Adrenal gland (tissue), 12 donors: ENCODE measurements around the gene MFAP5. TPM values are rescaled to one million over a fixed set of nuclear protein-coding genes. Genes with fewer than 3 reads are reported as not detected.
"Not testable (repeated sequence)": the region's sequence is repeated elsewhere in the genome, so short reads cannot be mapped to it uniquely, and the experiment has no call there.

ENCODE experiments used
- DNase-seq, 7 donors: peaks; one replicate each; pipeline ENCODE4 v3.0.0-alpha.2; 2019 to 2020
- H3K27ac ChIP-seq, 5 donors: fragments of 200-600 bp; sonication (generic) in 4 of 5; 1 replicate in 3 of 5; 2 replicates in 2 of 5; pipeline versions ENCODE4 v1.5.1 to v1.8.0; 2016 to 2020; ENCODE audit warnings: mild to moderate bottlenecking in 1 of 5
- H3K27me3 ChIP-seq: fragments of 200-600 bp; 2 replicates; pipeline ENCODE4 v1.8.0; 2021
- H3K36me3 ChIP-seq, 2 donors: fragments of 200-600 bp; replicated peaks in 1 of 2; 1 replicate in 1 of 2; 2 replicates in 1 of 2; pipeline versions ENCODE4 v1.5.1 to v1.8.0; 2018 to 2022
- H3K4me1 ChIP-seq, 2 donors: fragments of 200-600 bp; replicated peaks in 1 of 2; 1 replicate in 1 of 2; 2 replicates in 1 of 2; pipeline versions ENCODE4 v1.5.1 to v1.8.0; 2018 to 2021
- H3K4me3 ChIP-seq, 4 donors: fragments of 200-600 bp; sonication (generic) in 3 of 4; one replicate each; pipeline ENCODE4 v1.5.1; 2016 to 2018
- H3K9me3 ChIP-seq, 3 donors: fragments of 200-600 bp; sonication (generic) in 1 of 3; replicated peaks in 1 of 3; 1 replicate in 2 of 3; 2 replicates in 1 of 3; pipeline versions ENCODE4 v1.5.1 to v1.8.0; 2016 to 2021
- CTCF ChIP-seq, 6 experiments: fragments of 450-650 bp in 4 of 6; fragments of 200-600 bp in 2 of 6; sonication (generic) in 1 of 6; IDR thresholded peaks; 1 replicate in 5 of 6; 2 replicates in 1 of 6; pipeline versions ENCODE4 v1.5.1 to v1.8.0; 2016 to 2021; ENCODE audit warnings: antibody characterized with exemption in 6 of 6, mild to moderate bottlenecking in 2 of 6, moderate library complexity in 1 of 6
- POLR2A ChIP-seq, 2 donors: fragments of 450-650 bp; IDR thresholded peaks; one replicate each; pipeline ENCODE4 v1.6.1; 2017; ENCODE audit warnings: antibody characterized with exemption in 2 of 2, mild to moderate bottlenecking in 2 of 2, moderate library complexity in 1 of 2
- WGBS, 4 donors: extraction: QIAGEN DNeasy Blood & Tissue Kit in 2 of 4; methylation state at CpG; one replicate each; pipeline versions ENCODE4 v1.1.5 to v1.1.7; 2013 to 2017; 5-methylcytosine and 5-hydroxymethylcytosine counted together
- intact Hi-C, 2 donors: fragments of 100-400 bp; cut with DNase I; formaldehyde crosslinking; loops; one replicate each; pipeline versions ENCODE4 v1.14.1 to v1.15.0; 2022 to 2023
- polyA plus RNA-seq, 3 donors: library from polyadenylated mRNA; stranded (reverse); fragments of 200-250 nt in 2 of 3; fragments of 350-450 nt in 1 of 3; fragmentation: Illumina TruSeq in 1 of 3; extraction: RNeasy Lipid Tissue Mini Kit (QIAGEN cat#74804) in 1 of 3; gene quantifications; one replicate each; pipeline ENCODE4 v1.2.3, GENCODE V29; 2013 to 2014
- total RNA-seq, 9 donors: library from RNA; depleted of rRNA in 4 of 9; stranded (reverse); fragments of >200 nt in 4 of 9; fragments of 120-200 nt in 1 of 9; fragmentation: NEBNext Ultra II Directional in 1 of 9; extraction: Animal tissue kit (Norgen Biotek cat#: 25700) in 1 of 9; gene quantifications; one replicate each; pipeline versions ENCODE4 v1.1.0 to v1.2.4, GENCODE V29; 2013 to 2023
- donor health status: healthy with polysubstance abuse.
- donor health status: Bipolar disorder and iron deficiency.
- donor health status: DM: yes; HTN: yes; CAD: no.
- donor health status: DM: no; HTN: no; CAD: no.
- donor health status: DM: no; HTN: no; CAD: no.
- donor health status: DM: yes; HTN: yes; CAD: no.

MFAP5 gene
- total and polyA plus RNA-seq, 12 donors, result 0.68 to 65.3 (median 16.2) TPM

- Histone ChIP-seq H3K27ac (no peak overlapping the region), H3K4me3 (no peak overlapping the region), H3K9me3 (no peaks in the 10 kb centered on the region), H3K4me1 (no peaks in the 10 kb centered on the region), H3K36me3 (no peaks in the 10 kb centered on the region), H3K27me3 (no peaks in the 10 kb centered on the region)
- DNase-seq, result no peak
- no peak for TF ChIP-seq CTCF (IDR thresholded peaks at IDR 0.05)
- TF ChIP-seq POLR2A (IDR thresholded peaks at IDR 0.05), result no peak
- intact Hi-C loops, result no loop called here
- 75 to 90% (median 79%) methylated on average over 4 of the region's 4 CpGs for WGBS, 4 donors
These were observed 32.5 kb downstream of the MFAP5 start for GRCh38 chr12:8630131-8630530.

- H3K36me3 ChIP-seq, result no peaks in the 10 kb centered on the region
- no peak overlapping the region for H3K27ac ChIP-seq
- 22 to 40% (median 32%) methylated on average over 3 of the region's 3 CpGs for WGBS, 4 donors
- TF ChIP-seq POLR2A (IDR thresholded peaks at IDR 0.05) (no peak), CTCF (IDR thresholded peaks at IDR 0.05) (no peak)
- no peaks in the 10 kb centered on the region for H3K9me3 ChIP-seq
- no peaks in the 10 kb centered on the region for H3K4me1 ChIP-seq
- H3K4me3 ChIP-seq, result no peak overlapping the region
- H3K27me3 ChIP-seq, result no peaks in the 10 kb centered on the region
- intact Hi-C loops, result no loop called here
- DNase-seq, result no peak
These were observed 33.1 kb downstream of the MFAP5 start for GRCh38 chr12:8629486-8630033.

GRCh38 chr12:8628731-8629130 lies 33.9 kb downstream of the MFAP5 start:
- DNase-seq, result no peak
- no peaks in the 10 kb centered on the region for H3K27me3 ChIP-seq
- H3K36me3 ChIP-seq, result no peaks in the 10 kb centered on the region
- no peak overlapping the region for H3K4me3 ChIP-seq
- no peak for TF ChIP-seq CTCF (IDR thresholded peaks at IDR 0.05)
- TF ChIP-seq POLR2A (IDR thresholded peaks at IDR 0.05), result no peak
- no peak overlapping the region for H3K27ac ChIP-seq
- no peaks in the 10 kb centered on the region for H3K4me1 ChIP-seq
- intact Hi-C loops, result no loop called here
- 70 to 86% (median 77%) methylated on average over 3 of the region's 3 CpGs for WGBS, 4 donors
- no peaks in the 10 kb centered on the region for H3K9me3 ChIP-seq

GRCh38 chr12:8624750-8625149 lies 37.9 kb downstream of the MFAP5 start:
- H3K27ac ChIP-seq, H3K9me3 ChIP-seq, DNase-seq, H3K27me3 ChIP-seq, H3K4me1 ChIP-seq, intact Hi-C loops, H3K36me3 ChIP-seq, H3K4me3 ChIP-seq: not testable (repeated sequence)
- 92 to 97% (median 96%) methylated on average over 5 to 22 of the region's 26 CpGs for WGBS, 4 donors

GRCh38 chr12:8622646-8623045 lies 40.0 kb downstream of the MFAP5 start:
- H3K9me3 ChIP-seq, result no peaks in the 10 kb centered on the region
- no peaks in the 10 kb centered on the region for H3K4me1 ChIP-seq
- intact Hi-C loops, result no loop called here

More at GRCh38 chr12:8622646-8623045, 40.0 kb downstream of the MFAP5 start:
- H3K36me3 ChIP-seq, result no peaks in the 10 kb centered on the region
- H3K4me3 ChIP-seq, result no peak overlapping the region
- TF ChIP-seq POLR2A (IDR thresholded peaks at IDR 0.05), result no peak
- no peak for TF ChIP-seq CTCF (IDR thresholded peaks at IDR 0.05)
- no peaks in the 10 kb centered on the region for H3K27me3 ChIP-seq
- DNase-seq, result no peak
- H3K27ac ChIP-seq, result no peak overlapping the region
- WGBS, 4 donors, result 61 to 87% (median 69%) methylated on average over 4 of the region's 4 CpGs
